PFSK-1 (cell line): ENCODE measurements around the gene OPCML.

Source experiments
- POLR2AphosphoS5 ChIP-seq: IDR thresholded peaks from 2 replicates; pipeline ENCODE4 v1.6.1; 2012; ENCODE audit warnings: low read depth, mild to moderate bottlenecking, control low read depth, low read length, moderate library complexity
- TAF1 ChIP-seq: IDR thresholded peaks from 2 replicates; pipeline ENCODE4 v1.6.1; 2012; ENCODE audit warnings: low read length, control low read depth, borderline replicate concordance; ENCODE audit not compliant: insufficient read depth

GRCh38 chr11:133581091-133581490, 48.8 kb upstream of the OPCML start:
- no peak for TF ChIP-seq POLR2AphosphoS5
- no peak for TF ChIP-seq TAF1
